HG02938 (cell line): ENCODE data around the gene HOMEZ.
"Not testable (repeated sequence)": the region's sequence is repeated elsewhere in the genome, so short reads cannot be mapped to it uniquely, and the experiment has no call there.

Source experiments
- ATAC-seq: cut with Tn5 transposase; IDR thresholded peaks from one replicate; pipeline ENCODE4 v1.9.1; 2021; ENCODE audit warnings: mild to moderate bottlenecking, moderate library complexity; ENCODE audit not compliant: unreplicated experiment

Gene HOMEZ, protein sequence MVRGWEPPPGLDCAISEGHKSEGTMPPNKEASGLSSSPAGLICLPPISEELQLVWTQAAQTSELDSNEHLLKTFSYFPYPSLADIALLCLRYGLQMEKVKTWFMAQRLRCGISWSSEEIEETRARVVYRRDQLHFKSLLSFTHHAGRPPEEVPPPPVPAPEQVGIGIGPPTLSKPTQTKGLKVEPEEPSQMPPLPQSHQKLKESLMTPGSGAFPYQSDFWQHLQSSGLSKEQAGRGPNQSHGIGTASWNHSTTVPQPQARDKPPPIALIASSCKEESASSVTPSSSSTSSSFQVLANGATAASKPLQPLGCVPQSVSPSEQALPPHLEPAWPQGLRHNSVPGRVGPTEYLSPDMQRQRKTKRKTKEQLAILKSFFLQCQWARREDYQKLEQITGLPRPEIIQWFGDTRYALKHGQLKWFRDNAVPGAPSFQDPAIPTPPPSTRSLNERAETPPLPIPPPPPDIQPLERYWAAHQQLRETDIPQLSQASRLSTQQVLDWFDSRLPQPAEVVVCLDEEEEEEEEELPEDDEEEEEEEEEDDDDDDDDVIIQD

DNA sequence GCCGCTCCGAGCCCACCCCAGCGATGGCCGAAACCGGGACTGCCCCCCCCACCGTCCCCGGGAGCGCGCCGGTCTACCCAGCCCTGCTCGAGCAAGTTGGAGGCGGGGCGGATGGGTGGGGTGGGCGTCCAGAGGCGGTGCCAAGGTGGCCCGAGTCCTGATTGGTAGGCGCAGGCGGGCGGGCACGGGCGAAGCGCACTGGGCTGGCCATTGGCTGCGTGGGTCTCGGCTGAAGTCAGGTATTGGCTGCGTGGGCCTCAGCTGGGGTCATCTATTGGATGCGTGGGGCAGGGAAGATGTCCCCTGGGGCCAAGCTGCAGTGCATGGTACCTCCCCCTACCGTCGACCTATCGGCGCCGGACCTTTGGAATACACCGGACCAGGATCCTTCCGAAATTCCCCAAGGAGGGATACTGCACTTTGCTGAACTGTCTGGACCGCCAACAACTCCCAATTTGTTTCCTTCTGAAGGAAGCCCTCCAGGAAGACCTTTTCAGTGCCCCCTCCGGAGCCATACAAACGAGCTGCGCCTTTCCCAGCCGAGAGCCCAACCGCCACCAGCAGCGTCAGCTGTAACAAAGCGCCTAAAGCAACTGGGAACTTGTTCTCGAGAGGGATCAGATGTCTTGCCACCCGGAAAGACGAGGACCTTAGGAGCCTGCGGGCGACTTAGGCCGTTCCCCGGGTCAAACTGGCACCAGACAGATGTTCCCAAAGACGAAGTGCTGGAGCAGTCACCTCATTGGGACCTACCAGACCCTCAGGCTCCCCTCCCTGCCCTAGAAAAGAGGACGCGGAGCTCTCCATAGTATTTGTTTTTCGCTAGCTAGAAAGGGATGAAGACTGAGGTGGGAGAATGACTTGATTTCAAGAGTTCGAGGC, at the start of gene HOMEZ:
TSS of gene HOMEZ (minus strand) at position 113 of the 882 bp plus-strand sequence. CDS start 180 bp downstream, outside the sequence.
- peak; percentile 98 for ATAC-seq

DNA sequence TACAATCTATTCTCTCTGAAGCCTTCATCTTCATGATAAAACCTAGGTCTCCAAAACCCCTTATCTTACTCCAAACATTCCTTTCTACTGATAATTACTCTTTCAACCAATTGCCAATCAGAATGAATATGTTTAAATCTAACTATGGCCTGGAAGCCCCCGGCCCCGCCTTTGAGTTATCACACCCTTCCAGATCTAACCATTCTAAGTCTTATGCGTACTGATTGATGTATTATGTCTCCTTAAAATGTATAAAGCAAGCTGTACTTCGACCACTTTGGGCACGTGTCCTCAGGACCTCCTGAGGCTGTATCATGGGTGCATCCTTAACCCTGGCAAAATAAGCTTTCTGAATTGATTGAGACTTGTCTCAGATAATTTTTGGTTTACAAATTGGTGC, 49.7 kb upstream of the HOMEZ start:
- no peak for ATAC-seq

DNA sequence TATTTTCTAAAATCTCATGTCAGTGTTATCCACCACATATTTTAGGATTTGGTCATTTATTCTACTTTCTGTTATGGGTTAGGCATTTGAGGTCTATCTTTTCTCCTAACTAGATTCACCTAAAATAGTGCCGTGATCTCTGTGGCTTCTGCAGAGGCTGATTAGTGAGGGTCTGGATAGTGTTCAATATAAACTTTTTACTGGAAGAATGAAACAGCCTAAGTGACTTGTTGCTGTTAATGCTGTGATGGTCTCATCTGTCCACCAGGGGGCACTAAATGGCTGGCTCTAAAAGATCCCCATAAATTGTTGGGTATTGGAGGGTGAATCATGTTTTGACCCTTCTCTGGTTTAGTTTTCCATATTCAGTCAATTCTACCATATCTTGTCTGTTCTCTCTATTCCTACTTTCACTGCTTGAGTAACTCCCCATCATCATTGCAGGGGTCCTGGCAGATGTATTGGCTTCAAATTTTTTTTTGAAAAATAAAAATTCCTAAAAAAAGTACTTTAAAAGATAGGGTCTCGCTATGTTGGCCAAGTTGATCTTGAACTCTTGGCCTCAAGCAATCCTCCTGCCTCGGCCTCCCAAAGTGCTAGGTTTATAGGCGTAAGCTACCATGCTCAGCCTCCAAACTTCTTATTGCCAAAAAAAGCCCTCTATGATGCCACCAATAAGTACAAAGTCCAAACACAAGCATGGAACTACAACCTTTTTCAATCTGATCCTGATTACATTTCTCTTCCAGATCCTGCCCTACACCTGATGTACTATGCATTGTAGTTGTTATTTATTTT, 42.2 kb upstream of the HOMEZ start:
- ATAC-seq = no peak

DNA sequence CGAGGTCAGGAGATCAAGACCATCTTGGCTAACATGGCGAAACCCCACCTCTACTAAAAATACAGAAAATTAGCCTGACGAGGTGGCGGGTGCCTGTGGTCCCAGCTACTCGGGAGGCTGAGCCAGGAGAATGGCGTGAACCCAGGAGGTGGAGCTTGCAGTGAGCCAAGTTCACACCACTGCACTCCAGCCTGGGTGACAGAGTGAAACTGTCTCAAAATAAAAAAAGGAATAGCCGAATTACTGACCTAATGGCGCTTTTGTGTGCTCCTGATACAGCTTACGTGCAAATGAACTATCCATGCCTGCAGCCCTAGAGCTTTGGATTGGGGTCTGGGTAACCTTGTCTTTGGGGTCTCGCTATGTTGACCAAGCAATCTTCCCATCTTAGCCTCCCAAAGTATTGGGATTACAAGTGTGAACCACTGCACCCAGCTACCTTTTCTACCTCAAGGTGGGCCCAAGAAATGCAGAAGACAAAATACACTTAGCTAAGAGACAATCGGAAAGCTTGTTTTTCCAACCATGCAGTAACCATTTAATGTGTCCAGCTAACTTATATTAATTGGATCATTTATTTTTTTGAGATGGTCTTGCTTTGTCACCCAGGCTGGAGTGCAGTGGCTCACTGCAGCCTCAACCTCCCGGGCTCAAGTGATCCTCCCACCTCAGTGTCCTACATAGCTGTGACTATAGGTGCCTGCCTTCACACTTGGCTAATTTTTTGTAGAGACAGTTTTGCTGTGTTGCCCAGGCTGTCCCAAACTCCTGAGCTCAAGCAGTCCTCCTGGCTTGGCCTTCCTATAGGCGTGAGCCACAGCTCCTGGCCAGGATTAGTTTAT, 40.8 kb upstream of the HOMEZ start:
- ATAC-seq = no peak

DNA sequence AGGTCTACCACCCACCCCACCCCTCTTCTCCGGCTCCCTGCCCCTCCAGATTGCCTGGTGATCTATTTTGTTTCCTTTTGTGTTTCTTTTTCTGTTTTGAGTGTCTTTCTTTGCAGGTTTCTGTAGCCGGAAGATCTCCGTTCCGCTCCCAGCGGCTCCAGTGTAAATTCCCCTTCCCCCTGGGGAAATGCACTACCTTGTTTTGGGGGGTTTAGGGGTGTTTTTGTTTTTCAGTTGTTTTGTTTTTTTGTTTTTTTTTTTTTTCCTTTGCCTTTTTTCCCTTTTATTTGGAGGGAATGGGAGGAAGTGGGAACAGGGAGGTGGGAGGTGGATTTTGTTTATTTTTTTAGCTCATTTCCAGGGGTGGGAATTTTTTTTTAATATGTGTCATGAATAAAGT, 39.8 kb upstream of the HOMEZ start:
- ATAC-seq = not testable (repeated sequence)

DNA sequence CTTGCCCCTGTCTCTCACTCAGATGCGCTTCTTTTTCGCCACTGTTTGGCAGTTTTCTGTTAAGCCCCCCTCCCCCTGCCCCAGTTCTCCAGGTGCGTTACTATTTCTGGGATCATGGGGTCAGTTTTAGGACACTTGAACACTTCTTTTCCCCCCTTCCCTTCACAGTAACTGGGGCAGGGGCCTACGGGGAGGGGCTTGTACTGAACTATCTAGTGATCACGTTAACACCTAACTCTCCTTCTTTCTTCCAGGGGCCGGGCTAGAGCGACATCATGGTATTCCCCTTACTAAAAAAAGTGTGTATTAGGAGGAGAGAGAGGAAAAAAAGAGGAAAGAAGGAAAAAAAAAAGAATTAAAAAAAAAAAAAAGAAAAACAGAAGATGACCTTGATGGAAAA, 39.1 kb upstream of the HOMEZ start:
- ATAC-seq = no peak

DNA sequence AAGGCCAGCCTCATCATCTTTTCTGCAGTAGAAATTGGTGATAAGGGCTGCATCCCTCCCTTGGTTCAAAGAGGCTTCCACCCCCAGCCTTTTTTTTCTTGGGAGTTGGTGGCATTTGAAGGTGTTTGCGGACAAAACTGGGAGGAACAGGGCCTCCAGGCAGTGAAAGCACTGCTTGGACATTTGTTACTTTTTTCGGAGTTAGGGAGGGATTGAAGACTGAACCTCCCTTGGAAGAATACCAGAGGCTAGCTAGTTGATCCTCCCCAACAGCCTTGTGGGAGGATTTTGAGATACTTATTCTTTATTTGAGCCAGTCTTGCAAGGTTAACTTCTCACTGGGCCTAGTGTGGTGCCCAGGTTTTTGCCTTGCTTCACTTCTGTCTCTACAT, 38.5 kb upstream of the HOMEZ start:
- ATAC-seq = no peak

DNA sequence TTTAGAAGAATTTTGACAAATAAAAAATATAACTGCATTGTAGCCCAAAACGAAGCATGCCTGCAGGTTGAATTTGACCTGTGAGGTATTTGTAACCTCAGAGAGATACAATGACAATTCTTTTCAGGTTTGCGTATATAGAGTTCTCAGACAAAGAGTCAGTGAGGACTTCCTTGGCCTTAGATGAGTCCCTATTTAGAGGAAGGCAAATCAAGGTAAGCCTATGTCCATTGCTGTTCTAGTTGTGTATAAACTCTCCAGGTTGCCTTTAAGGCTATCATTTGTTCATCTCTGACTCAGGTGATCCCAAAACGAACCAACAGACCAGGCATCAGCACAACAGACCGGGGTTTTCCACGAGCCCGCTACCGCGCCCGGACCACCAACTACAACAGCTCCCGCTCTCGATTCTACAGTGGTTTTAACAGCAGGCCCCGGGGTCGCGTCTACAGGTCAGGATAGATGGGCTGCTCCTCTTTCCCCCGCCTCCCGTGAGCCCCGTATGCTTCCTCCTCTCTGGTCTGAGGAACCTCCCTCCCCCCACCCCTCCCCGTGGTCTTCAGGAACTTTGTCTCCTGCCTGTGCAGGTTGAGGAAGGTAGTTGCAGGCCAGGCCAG, 38.0 kb upstream of the HOMEZ start:
- ATAC-seq = no peak

DNA sequence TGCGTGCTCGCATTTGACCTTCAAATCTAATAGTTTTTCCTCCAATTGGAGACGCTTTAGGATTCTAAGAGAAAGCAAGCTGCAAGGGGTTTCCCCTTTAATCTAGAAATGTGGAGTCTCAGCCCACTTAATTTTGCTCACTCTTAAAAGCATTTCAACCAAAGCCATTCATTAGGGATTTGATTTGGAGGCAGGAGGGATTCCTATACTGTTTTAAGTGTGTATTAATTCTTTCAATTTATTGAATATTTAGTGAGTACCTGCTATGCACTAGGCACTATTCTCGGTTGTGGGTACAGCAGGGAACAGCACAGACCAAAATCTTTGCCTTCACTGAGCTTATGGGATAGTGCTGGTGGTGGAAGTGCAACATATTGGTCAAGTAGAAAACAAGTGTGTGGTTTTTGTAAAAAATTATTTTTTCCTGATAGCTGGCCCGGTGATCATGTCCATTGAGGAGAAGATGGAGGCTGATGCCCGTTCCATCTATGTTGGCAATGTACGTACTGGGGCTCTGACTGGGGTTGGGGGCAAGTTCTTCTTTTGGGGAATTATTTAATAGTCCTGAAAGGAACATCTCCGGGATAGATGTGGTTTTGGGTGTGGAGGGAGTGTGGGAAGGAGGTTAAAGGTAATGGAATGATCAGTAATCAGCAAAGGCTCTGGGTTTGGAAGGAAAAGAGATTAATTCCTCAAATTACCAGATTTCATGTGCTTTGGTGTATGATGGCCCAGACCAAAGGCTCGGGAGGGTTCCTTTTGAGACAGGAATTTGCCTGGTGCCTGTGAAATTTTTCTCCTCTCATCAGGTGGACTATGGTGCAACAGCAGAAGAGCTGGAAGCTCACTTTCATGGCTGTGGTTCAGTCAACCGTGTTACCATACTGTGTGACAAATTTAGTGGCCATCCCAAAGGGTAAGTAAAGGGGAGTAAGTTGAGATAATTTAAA, 36.9 kb upstream of the HOMEZ start:
- ATAC-seq = no peak

DNA sequence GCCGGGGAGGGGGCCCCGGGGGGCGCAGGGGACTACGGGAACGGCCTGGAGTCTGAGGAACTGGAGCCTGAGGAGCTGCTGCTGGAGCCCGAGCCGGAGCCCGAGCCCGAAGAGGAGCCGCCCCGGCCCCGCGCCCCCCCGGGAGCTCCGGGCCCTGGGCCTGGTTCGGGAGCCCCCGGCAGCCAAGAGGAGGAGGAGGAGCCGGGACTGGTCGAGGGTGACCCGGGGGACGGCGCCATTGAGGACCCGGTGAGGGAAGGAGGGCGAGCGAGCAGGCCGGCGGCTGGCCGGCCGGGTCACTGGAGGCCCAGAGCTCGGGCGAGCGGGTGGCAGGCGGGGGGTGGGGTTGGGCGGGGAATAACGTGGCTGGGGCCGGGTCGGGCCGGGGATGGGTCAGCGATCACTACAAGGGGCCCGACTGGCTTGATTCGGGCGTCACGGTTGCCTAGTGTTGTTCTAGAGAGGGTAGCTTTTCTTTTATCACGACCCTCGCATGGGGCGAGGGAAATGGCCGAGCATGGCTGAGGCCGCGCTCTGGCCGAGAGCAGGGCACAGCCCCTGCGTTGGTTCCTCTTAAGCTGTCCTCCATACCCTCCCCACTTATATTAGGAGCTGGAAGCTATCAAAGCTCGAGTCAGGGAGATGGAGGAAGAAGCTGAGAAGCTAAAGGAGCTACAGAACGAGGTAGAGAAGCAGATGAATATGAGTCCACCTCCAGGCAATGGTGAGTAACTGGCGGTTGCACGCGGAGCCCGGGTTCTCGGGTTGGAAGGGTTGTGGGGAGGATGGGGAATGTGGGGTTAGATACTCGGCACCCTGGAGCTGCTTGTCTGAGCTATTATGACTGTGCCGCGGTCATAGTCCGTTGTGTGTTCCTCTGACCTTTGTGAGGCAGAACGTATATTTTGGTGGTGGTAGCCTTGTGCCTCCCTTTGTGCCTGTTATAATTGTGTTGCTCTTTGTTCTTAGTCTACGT, 35.9 kb upstream of the HOMEZ start:
- ATAC-seq = no peak

DNA sequence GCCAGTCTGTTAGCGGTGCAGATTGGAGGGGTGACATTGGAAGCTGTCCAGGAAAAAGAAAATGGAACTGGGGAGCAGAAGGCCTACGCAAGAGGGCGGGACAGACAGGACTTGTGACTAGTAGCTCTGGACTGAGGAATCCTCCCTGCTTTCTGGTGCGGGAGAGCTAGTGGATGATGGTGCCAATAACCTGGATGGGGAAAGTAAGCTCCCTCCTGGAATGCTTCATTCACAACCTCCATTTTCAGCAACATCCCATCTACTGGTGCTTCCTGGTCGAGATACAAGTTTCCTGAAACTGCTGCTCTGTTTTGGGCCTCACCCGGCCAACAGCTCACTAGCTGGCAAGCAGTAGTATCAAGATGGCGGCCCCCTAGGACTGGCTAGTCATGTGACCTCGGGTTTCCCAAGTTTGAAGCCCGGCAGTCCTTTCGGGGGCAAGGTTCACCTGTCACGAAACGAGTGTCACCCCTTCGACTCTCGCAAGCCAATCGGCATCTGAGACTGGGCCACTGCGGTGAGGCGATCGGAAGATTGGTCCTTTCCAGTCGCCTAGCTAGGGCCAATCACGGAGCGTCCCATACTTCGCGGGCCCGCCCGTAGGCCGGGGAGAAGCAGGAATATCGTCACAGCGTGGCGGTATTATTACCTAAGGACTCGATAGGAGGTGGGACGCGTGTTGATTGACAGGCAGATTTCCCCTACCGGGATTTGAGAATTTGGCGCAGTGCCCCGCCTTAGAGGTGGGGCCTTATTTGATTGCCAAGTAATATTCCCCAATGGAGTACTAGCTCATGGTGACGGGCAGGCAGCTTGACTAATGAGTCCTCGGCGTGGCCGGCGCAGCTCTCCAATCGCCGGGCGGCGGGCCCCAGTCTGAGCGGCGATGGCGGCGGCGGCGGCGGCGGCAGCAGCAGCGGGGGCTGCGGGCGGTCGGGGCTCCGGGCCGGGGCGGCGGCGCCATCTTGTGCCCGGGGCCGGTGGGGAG, 34.9 kb upstream of the HOMEZ start, which contains the start of gene PABPN1:
TSS of gene PABPN1 (plus strand) at position 874 of the 988 bp plus-strand sequence. CDS start at position 887, 13 bp downstream.
- peak; percentile 88 for ATAC-seq

DNA sequence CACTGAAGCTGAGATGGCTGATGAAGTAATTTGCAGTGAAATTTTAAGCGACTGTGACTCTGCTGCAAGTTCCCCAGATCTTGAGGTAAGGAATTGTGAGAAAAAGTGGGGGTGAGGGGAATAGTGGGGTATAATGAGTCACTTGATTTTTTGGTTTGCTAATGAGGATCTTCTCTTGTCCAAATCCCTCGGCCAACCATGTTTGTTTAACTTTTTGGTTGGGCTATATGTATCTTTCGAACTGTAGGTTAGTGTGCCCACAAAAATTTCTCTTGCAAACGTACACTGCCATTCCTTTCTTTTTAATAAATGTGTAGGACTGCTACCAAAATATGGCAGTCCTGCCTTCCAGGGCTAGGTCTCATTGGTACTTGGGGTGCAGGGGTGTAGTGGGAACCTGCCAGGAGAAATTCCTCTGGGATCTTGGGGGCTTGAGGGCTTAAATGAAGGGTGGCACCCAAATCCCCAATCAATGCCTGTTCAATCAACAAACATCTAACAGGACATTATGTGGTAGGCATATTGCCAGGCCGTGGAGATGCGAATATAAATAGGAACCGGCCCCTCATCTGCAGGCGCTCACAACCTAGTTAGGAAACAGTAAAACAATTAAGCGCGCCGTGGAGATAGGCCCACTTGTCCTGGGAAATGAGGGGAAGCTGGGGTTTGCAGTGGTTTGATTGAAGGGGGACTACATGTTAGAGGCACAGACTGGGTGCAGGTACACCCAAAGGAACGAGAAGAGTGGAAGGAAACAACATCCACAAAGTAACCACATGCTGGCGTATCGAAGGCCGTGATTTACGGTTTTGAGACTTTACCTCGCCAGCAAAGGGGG, 34.0 kb upstream of the HOMEZ start:
- no peak for ATAC-seq

DNA sequence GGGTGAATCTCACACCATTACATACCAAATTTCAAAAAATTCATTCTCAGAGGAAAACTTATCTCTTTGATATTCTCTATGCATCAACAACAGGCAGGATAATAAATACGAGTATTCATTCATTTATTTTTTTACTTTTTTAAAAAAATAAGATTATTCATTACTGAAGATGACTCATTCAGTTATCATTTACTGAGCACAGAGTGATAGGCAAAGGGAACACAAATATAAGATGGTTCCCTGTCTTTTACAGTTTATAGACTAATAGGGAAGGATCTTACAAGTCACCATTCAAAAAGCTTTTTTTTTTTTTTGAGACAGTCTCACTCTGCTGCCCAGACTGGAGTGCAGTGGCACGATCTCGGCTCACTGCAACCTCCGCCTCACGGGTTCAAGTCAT, 30.4 kb upstream of the HOMEZ start:
- no peak for ATAC-seq

DNA sequence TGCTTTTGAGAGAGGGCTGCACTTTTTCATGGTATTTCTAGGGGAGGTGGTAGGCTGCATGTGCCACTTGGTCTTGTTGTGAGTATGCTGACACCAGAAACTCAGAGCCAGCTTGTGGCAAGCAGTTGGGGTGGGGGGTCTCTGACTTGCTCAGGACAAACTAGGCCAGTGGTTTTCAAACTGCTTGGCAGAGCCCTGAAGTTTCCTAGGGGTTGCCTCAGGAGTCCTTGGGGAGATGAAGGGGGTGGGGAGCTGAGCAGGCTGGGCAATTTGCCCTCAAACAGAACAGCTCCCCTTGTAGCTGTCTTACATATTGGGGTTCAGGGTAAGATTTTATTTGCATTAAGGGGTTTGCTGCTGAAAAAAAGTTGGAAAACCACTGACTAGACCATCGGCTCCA, 24.6 kb upstream of the HOMEZ start:
- no peak for ATAC-seq
